Measurements from ENCODE around the gene RPP30.
"Not testable (repeated sequence)": the region's sequence is repeated elsewhere in the genome, so short reads cannot be mapped to it uniquely, and the experiment has no call there.

RPP30 gene

GRCh38 chr10:90936276-90936659, 64.5 kb downstream of the RPP30 start:
- DNase-seq, result no peak
- H3K4me3 Mint-ChIP-seq, result no peak overlapping the region
- H3K4me1 Mint-ChIP-seq (ENCODE audit: low read depth), result no peaks in the 10 kb centered on the region
- no peaks in the 10 kb centered on the region for H3K9me3 Mint-ChIP-seq
- H3K36me3 Mint-ChIP-seq (ENCODE audit: low read depth), result no peaks in the 10 kb centered on the region
- no peaks in the 10 kb centered on the region for H3K27me3 Mint-ChIP-seq
- H3K27ac Mint-ChIP-seq, result no peak overlapping the region

- H3K4me1 Mint-ChIP-seq (ENCODE audit: low read depth), result no peaks in the 10 kb centered on the region
- H3K27me3 Mint-ChIP-seq, result no peaks in the 10 kb centered on the region
- H3K27ac Mint-ChIP-seq, result no peak overlapping the region
- no peaks in the 10 kb centered on the region for H3K36me3 Mint-ChIP-seq (ENCODE audit: low read depth)
- no peak for DNase-seq
- no peak overlapping the region for H3K4me3 Mint-ChIP-seq
- no peaks in the 10 kb centered on the region for H3K9me3 Mint-ChIP-seq
These were observed 66.0 kb downstream of the RPP30 start for GRCh38 chr10:90937645-90938258.

GRCh38 chr10:90939116-90939515, 67.3 kb downstream of the RPP30 start:
- H3K27me3 Mint-ChIP-seq, result no peaks in the 10 kb centered on the region

GRCh38 chr10:90939648-90940047, 67.9 kb downstream of the RPP30 start:
- H3K4me3 Mint-ChIP-seq, result no peak overlapping the region
- no peaks in the 10 kb centered on the region for H3K36me3 Mint-ChIP-seq (ENCODE audit: low read depth)
- no peaks in the 10 kb centered on the region for H3K9me3 Mint-ChIP-seq
- no peaks in the 10 kb centered on the region for H3K4me1 Mint-ChIP-seq (ENCODE audit: low read depth)
- no peak for DNase-seq
- no peak overlapping the region for H3K27ac Mint-ChIP-seq
- no peaks in the 10 kb centered on the region for H3K27me3 Mint-ChIP-seq

More at GRCh38 chr10:90939116-90939515, 67.3 kb downstream of the RPP30 start:
- Mint-ChIP-seq H3K9me3 (no peaks in the 10 kb centered on the region), H3K4me3 (no peak overlapping the region), H3K4me1 (ENCODE audit: low read depth) (no peaks in the 10 kb centered on the region), H3K27ac (no peak overlapping the region), H3K36me3 (ENCODE audit: low read depth) (no peaks in the 10 kb centered on the region)
- DNase-seq, result no peak

GRCh38 chr10:90942980-90943379, 71.2 kb downstream of the RPP30 start:
- not testable (repeated sequence) for H3K4me3 Mint-ChIP-seq; H3K4me1 Mint-ChIP-seq (ENCODE audit: low read depth); H3K9me3 Mint-ChIP-seq; H3K36me3 Mint-ChIP-seq (ENCODE audit: low read depth); DNase-seq; H3K27me3 Mint-ChIP-seq; H3K27ac Mint-ChIP-seq

- Mint-ChIP-seq H3K4me3 (no peak overlapping the region), H3K36me3 (ENCODE audit: low read depth) (no peaks in the 10 kb centered on the region), H3K27ac (no peak overlapping the region), H3K27me3 (no peaks in the 10 kb centered on the region), H3K4me1 (ENCODE audit: low read depth) (peaks cover 8% of the 10 kb centered on the region), H3K9me3 (no peaks in the 10 kb centered on the region)
- DNase-seq, result no peak
These were observed 73.0 kb downstream of the RPP30 start for GRCh38 chr10:90944749-90945148.

GRCh38 chr10:90945491-90946070, 73.8 kb downstream of the RPP30 start:
- no peak for DNase-seq
- no peak overlapping the region for H3K4me3 Mint-ChIP-seq
- no peak overlapping the region for H3K27ac Mint-ChIP-seq
- H3K9me3 Mint-ChIP-seq, result no peaks in the 10 kb centered on the region
- peaks cover 8% of the 10 kb centered on the region for H3K4me1 Mint-ChIP-seq (ENCODE audit: low read depth)
- no peaks in the 10 kb centered on the region for H3K36me3 Mint-ChIP-seq (ENCODE audit: low read depth)
- no peaks in the 10 kb centered on the region for H3K27me3 Mint-ChIP-seq

- no peak overlapping the region for H3K4me3 Mint-ChIP-seq
- no peaks in the 10 kb centered on the region for H3K36me3 Mint-ChIP-seq (ENCODE audit: low read depth)
- H3K27ac Mint-ChIP-seq, result peak overlapping the region; percentile 41
- H3K27me3 Mint-ChIP-seq, result peaks cover under 1% of the 10 kb centered on the region
- no peak for DNase-seq
- H3K4me1 Mint-ChIP-seq (ENCODE audit: low read depth), result peaks cover 8% of the 10 kb centered on the region
- H3K9me3 Mint-ChIP-seq, result no peaks in the 10 kb centered on the region
These were observed 75.5 kb downstream of the RPP30 start for GRCh38 chr10:90947030-90947960.
